ENCODE results near the gene ATP1A4.
"Not testable (repeated sequence)": the region's sequence is repeated elsewhere in the genome, so short reads cannot be mapped to it uniquely, and the experiment has no call there.

Gene ATP1A4

DNA sequence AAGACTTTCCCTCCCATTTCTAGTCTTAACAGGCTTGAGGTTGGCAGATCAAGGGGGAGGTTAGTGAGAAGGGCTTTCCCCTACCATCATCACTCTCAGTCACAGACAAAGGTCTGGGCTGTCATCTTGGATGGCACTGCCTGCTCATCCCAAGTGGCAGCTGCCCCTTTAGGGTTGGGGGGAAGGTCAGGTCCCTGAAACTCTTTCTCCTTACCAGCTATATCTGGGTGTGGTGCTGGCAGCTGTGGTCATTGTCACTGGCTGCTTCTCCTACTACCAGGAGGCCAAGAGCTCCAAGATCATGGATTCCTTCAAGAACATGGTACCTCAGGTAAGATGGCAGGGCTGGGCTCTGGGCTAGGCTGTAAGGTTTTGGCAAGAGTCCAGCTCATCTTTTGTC is 27.7 kb upstream of the ATP1A4 start:
- no peak for DNase-seq (ENCODE audit: low read depth in 1 of 2, low spot score in 1 of 2)

- DNase-seq (ENCODE audit: low read depth in 1 of 2, low spot score in 1 of 2), result no peak
Observed at GRCh38 chr1:160124705-160125478, 26.5 kb upstream of the ATP1A4 start.

DNA sequence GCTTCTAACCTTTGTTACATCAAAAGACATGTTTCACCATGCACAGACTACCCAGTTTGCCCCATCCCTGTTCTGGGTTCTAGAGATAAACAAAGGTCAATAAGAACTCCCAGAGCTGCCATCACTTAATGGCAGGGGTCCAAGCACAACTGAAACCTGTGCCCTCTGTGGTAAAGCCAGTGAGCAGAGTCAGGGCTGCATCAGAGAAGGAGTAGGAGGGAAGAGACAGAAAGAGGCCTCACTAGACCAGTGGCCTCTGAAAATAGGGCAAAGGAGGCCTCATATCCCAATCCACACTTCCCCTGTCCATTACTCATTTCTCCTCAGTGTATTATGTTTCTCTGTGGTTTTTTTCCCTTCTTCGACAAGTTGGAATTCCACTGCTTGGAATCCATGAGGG is 25.7 kb upstream of the ATP1A4 start:
- no peak for DNase-seq (ENCODE audit: low read depth in 1 of 2, low spot score in 1 of 2)

GRCh38 chr1:160126342-160126741 is 25.1 kb upstream of the ATP1A4 start:
- DNase-seq (ENCODE audit: low read depth in 1 of 2, low spot score in 1 of 2), result not testable (repeated sequence)

DNA sequence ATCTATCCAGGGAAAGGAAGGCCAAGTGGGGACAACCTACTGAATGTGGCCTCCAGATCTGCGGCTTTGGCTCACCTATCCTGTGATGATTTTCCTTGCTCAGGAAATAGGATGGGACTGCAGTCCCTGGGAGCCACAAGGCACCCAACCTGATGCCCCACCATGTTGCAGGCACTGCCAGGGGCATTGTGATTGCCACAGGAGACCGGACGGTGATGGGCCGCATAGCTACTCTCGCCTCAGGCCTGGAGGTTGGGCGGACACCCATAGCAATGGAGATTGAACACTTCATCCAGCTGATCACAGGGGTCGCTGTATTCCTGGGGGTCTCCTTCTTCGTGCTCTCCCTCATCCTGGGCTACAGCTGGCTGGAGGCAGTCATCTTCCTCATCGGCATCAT is 24.0 kb upstream of the ATP1A4 start:
- DNase-seq (ENCODE audit: low read depth in 1 of 2, low spot score in 1 of 2), result no peak

DNA sequence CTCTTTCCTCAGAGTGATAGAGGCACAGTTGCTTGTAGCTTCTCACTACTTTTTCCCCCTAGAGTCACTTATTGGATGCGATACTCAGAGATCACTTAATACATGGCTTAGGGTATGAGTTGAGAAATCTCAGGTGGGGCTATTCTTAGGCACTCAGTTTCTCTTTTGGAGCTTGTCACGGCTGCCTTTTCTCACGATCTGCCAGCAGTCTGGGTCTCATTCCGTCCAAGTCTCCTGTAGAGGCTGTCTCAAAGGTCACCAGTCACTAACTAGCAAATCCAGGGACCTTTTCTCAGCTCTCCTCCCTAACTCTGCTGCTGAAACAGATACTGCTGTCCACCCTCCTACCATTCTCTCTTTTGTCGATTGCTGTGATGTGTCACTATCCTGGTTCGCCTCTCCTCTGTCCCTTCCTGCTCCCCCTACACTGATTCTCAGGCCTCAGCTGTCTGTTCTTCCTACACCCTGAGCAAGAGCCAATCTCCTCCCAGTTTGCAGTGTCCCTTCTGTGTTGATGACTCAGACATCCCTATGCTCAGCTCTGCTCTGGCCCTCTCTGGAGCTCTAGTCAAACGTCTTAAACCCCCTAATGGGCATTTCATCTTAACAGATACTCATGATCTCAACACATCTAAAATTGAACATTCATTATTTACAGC is 23.4 kb upstream of the ATP1A4 start:
- DNase-seq (ENCODE audit: low read depth in 1 of 2, low spot score in 1 of 2), result no peak

- no peak for DNase-seq (ENCODE audit: low read depth in 1 of 2, low spot score in 1 of 2)
Observed at GRCh38 chr1:160128636-160129035, 22.8 kb upstream of the ATP1A4 start.

- no peak for DNase-seq (ENCODE audit: low read depth in 1 of 2, low spot score in 1 of 2)
Observed at GRCh38 chr1:160129046-160129445, 22.4 kb upstream of the ATP1A4 start.

DNA sequence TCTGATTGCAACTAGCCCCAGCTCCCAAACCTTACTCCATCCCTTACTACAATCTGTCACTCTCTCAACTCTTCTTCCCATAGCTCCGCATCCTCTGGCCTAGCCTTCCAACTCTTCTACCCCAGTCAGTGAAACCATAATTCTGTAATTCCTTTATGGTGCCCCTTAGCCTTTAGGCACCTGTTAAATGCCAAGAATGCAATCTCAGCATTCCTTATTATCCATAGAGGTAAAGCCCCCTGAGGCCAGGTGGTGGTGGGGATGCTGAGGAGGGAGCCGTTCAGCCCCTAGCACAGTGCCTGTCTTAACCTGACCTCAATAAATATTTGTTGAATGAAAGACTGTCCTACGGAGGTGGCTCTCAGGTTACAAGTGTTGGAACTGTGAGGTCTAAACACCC is 21.8 kb upstream of the ATP1A4 start:
- no peak for DNase-seq (ENCODE audit: low read depth in 1 of 2, low spot score in 1 of 2)

- DNase-seq (ENCODE audit: low read depth in 1 of 2, low spot score in 1 of 2), result no peak
Observed at GRCh38 chr1:160129966-160130365, 21.4 kb upstream of the ATP1A4 start.

- DNase-seq (ENCODE audit: low read depth in 1 of 2, low spot score in 1 of 2), result no peak
Observed at GRCh38 chr1:160130486-160130885, 20.9 kb upstream of the ATP1A4 start.

DNA sequence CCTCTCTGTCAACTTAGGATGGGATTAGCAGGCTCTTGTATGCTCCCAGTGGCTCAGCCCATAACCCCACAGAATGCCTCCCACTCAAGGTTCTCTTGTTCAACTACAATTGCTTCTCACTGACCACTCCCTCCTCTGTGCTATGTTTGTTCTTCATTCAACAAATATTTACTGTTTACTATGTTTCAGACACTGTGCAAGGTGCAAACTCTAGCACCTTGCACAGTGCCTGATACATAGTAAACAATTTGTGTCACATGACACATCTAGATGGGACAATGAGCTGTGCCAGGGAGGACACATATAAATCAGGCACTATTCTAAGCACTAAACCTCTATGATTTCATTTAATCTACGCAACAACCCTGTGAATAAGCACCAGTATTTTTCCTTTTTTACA is 20.5 kb upstream of the ATP1A4 start:
- DNase-seq (ENCODE audit: low read depth in 1 of 2, low spot score in 1 of 2), result no peak

GRCh38 chr1:160131803-160132565 is 19.4 kb upstream of the ATP1A4 start:
- DNase-seq (ENCODE audit: low read depth in 1 of 2, low spot score in 1 of 2), result no peak

- DNase-seq (ENCODE audit: low read depth in 1 of 2, low spot score in 1 of 2), result no peak
Observed at GRCh38 chr1:160133990-160134770, 17.2 kb upstream of the ATP1A4 start.

DNA sequence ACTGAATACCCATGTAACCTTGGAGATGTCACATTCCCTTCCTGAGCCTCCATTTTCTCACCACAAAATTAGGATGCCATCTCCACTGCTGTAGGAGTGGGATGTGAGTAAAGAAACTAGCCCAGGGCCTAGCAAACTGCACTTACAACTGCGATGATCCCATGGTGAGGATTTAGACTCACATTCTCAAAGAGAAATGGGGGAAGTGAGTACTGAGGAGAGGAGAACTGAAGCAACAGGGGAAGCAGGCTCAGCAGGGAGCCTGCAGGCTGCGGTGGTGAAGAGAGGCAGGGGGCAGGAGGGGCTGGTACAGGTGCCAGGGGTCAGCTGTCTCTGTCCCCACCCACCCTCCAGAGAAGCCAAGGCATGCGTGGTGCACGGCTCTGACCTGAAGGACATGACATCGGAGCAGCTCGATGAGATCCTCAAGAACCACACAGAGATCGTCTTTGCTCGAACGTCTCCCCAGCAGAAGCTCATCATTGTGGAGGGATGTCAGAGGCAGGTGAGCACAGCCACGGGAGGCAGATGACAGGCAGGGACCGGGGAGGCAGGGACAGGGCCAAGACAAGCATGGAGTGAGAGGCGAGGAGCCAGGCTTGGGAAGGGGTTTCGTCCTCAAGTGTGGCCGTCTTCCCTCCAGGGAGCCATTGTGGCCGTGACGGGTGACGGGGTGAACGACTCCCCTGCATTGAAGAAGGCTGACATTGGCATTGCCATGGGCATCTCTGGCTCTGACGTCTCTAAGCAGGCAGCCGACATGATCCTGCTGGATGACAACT is 16.4 kb upstream of the ATP1A4 start:
- DNase-seq (ENCODE audit: low read depth in 1 of 2, low spot score in 1 of 2), result no peak

DNA sequence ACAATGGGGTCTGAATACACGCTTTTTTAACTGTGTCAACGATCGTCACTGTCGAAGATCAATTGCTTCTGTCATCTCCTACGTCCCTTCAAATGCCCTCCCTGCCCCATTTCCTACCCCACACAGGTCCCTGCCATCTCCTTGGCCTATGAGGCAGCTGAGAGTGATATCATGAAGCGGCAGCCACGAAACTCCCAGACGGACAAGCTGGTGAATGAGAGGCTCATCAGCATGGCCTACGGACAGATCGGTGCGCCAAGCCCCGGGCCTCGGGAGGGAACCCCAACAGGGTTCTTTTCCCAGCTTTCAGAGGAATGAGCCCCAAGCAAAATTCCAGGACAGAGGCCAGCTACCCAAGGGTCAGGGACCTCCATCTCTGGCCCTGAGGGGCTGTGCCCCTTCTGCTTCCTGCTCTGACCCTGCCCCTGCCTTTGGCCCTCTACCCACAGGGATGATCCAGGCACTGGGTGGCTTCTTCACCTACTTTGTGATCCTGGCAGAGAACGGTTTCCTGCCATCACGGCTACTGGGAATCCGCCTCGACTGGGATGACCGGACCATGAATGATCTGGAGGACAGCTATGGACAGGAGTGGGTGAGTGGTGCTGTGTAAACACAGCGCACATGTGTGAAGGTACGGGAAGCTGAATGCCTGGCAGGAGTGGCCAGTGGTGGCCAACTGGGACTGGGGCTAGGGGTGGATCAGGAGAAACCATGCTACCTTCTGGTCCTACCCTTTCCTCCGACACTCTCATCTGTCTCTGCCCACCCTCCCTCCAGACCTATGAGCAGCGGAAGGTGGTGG is 15.1 kb upstream of the ATP1A4 start:
- DNase-seq (ENCODE audit: low read depth in 1 of 2, low spot score in 1 of 2), result no peak

- DNase-seq (ENCODE audit: low read depth in 1 of 2, low spot score in 1 of 2), result no peak
Observed at GRCh38 chr1:160136926-160137200, 14.5 kb upstream of the ATP1A4 start.

- no peak for DNase-seq (ENCODE audit: low read depth in 1 of 2, low spot score in 1 of 2)
Observed at GRCh38 chr1:160137216-160137862, 14.1 kb upstream of the ATP1A4 start.

DNA sequence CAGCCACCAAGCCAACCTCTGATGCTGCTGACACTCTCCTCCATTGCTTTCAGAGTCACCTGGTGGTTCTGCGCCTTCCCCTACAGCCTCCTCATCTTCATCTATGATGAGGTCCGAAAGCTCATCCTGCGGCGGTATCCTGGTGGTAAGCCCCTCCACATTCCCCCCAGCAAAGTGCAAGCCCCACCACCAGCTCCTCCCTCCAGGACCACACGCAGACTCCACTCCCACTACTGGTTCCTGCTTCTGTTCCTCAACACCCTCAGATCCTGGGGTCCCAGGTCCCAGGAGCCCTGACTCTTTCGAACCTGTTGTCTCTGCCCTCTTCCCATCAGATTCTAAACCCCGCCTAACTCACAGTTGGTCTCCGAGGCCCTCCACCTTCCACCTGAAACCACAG is 11.6 kb upstream of the ATP1A4 start:
- DNase-seq (ENCODE audit: low read depth in 1 of 2, low spot score in 1 of 2), result no peak

GRCh38 chr1:160143695-160144094 is 7.7 kb upstream of the ATP1A4 start:
- no peak for DNase-seq (ENCODE audit: low read depth in 1 of 2, low spot score in 1 of 2)

All from stimulated activated CD4-positive, alpha-beta T cell treated with anti-CD3 and anti-CD28 coated beads, Interleukin-15, amount 100 ng/mL, for 1 hour (primary cell).